Heart left ventricle (tissue), 16 donors: Measurements from ENCODE around the gene BTBD6. TPM values are rescaled to one million over a fixed set of nuclear protein-coding genes. Genes with fewer than 3 reads are reported as not detected.

Experiments used
- ATAC-seq, 4 donors: fragments of 200-7000 bp; cut with Tn5 transposase; one replicate each; pipeline ENCODE4 v1.9.1; 2020 to 2022; ENCODE audit warnings: moderate library complexity in 4 of 4, mild to moderate bottlenecking in 3 of 4, moderate number of reproducible peaks in 1 of 4
- DNase-seq, 5 donors: peaks; one replicate each; pipeline ENCODE4 v3.0.0-alpha.2; 2020
- H3K27ac ChIP-seq, 12 donors: fragments of 200-600 bp; sonication (generic) in 4 of 12; one replicate each; pipeline versions ENCODE4 v1.5.0 to v1.8.0; 2016 to 2022; ENCODE audit warnings: mild to moderate bottlenecking in 2 of 12
- H3K27me3 ChIP-seq, 9 donors: fragments of 200-600 bp; sonication (generic) in 2 of 9; one replicate each; pipeline versions ENCODE4 v1.5.1 to v1.8.0; 2016 to 2022; ENCODE audit warnings: mild to moderate bottlenecking in 3 of 9
- H3K36me3 ChIP-seq, 9 donors: fragments of 200-600 bp; sonication (generic) in 2 of 9; one replicate each; pipeline versions ENCODE4 v1.5.0 to v1.8.0; 2018 to 2022; ENCODE audit warnings: mild to moderate bottlenecking in 2 of 9
- H3K4me1 ChIP-seq, 12 donors: fragments of 200-600 bp; sonication (generic) in 4 of 12; one replicate each; pipeline versions ENCODE4 v1.5.0 to v1.8.0; 2016 to 2022; ENCODE audit warnings: mild to moderate bottlenecking in 3 of 12
- H3K4me3 ChIP-seq, 12 donors: fragments of 200-600 bp; sonication (generic) in 4 of 12; one replicate each; pipeline versions ENCODE4 v1.5.0 to v1.8.0; 2017 to 2022; ENCODE audit warnings: mild to moderate bottlenecking in 9 of 12, moderate library complexity in 4 of 12
- H3K9me3 ChIP-seq, 12 donors: fragments of 200-600 bp; sonication (generic) in 4 of 12; one replicate each; pipeline versions ENCODE4 v1.5.0 to v1.8.0; 2016 to 2022; ENCODE audit warnings: mild to moderate bottlenecking in 1 of 12
- CTCF ChIP-seq, 12 donors: fragments of 200-600 bp; sonication (generic) in 4 of 12; IDR thresholded peaks; one replicate each; pipeline versions ENCODE4 v1.5.0 to v1.8.0; 2018 to 2022; ENCODE audit warnings: antibody characterized with exemption in 12 of 12, mild to moderate bottlenecking in 5 of 12
- POLR2A ChIP-seq, 2 donors: fragments of 450-650 bp; IDR thresholded peaks; one replicate each; pipeline ENCODE4 v1.6.1; 2017; ENCODE audit warnings: antibody characterized with exemption in 2 of 2, mild to moderate bottlenecking in 2 of 2, moderate library complexity in 2 of 2
- WGBS, 4 donors: extraction: QIAGEN DNeasy Blood & Tissue Kit in 2 of 4; methylation state at CpG; one replicate each; pipeline versions ENCODE4 v1.1.5 to v1.1.7; 2013 to 2018; 5-methylcytosine and 5-hydroxymethylcytosine counted together
- intact Hi-C, 10 donors: fragments of 100-400 bp; cut with DNase I; formaldehyde crosslinking; loops; one replicate each; pipeline versions ENCODE4 v1.11.1 to v1.14.2; 2022
- polyA plus RNA-seq, 2 donors: library from polyadenylated mRNA; stranded (reverse); fragments of 200-250 nt; gene quantifications; one replicate each; pipeline ENCODE4 v1.2.3, GENCODE V29; 2013
- total RNA-seq, 9 donors: library from RNA; depleted of rRNA in 2 of 9; stranded (reverse); fragments of >200 nt in 2 of 9; fragmentation: NEBNext Ultra II Directional in 3 of 9; extraction: Animal tissue kit (Norgen Biotek cat#: 25700) in 3 of 9; gene quantifications; one replicate each; pipeline versions ENCODE4 v1.1.0 to v1.2.4, GENCODE V29; 2016 to 2023
- donor health status: ischemic (EF 13 %, LVEDD 7.1; RV severe dilation, severe dysfunction).
- donor health status: healthy with polysubstance abuse.
- donor health status: DM: no; HTN: yes; CAD: no.
- donor health status: DM: no; HTN: no; CAD: no.
- donor health status: ischemic (EF 25% LVEDD 6.9; RV normal size, moderate dysfunction).
- donor health status: ischemic (EF 25% LVEDD 5.7; RV mildly dilated, moderate dysfunction).
- donor health status: healthy.
- donor health status: DM: yes; HTN: yes; CAD: no.
- donor health status: ischemic (EF 35%, LVEDD 5.7; RV mildly dilated, moderate dysfunction).
- donor health status: nonischemic (EF 11% LVEDD 7.7; RV severe dilation, severe dysfunction).
- donor health status: DM: yes; HTN: yes; CAD: no.
- donor health status: PGD.
- donor health status: ischemic (EF 29% LVEDD 5.4; RV normal size, mild dysfunction).
- donor health status: nonischemic (EF 23%, LVEDD 6.1; RV moderate dilation, normal function).

The BTBD6 gene
- total and polyA plus RNA-seq, 11 donors: 28.8 to 56.3 (median 36.9) TPM

GRCh38 chr14:105257464-105257863 is 9.1 kb downstream of the BTBD6 start:
- H3K27me3 ChIP-seq: no peaks in the 10 kb centered on the region
- WGBS, 4 donors: 89 to 94% (median 92%) methylated on average over 15 of the region's 15 CpGs
- DNase-seq (no peak), ATAC-seq (no peak)
- H3K36me3 ChIP-seq: peaks cover 0 to 32% (median 5%) of the 10 kb centered on the region in 9 donors
- H3K9me3 ChIP-seq: no peaks in the 10 kb centered on the region
- H3K27ac ChIP-seq: no peak overlapping the region
- no peak for TF ChIP-seq CTCF (IDR thresholded peaks at IDR 0.05)
- TF ChIP-seq POLR2A (IDR thresholded peaks at IDR 0.05): no peak
- peaks cover 0 to 26% (median 12%) of the 10 kb centered on the region in 12 donors for H3K4me1 ChIP-seq
- no peak overlapping the region for H3K4me3 ChIP-seq
- intact Hi-C loops: loop anchor here in 2 of 10 donors (10.0 kb wide), 1 partner anchor 53 kb away; no protein-coding TSS in a partner anchor

GRCh38 chr14:105258846-105259245 is 10.5 kb downstream of the BTBD6 start:
- DNase-seq (no peak), ATAC-seq (no peak)
- H3K4me3 ChIP-seq: no peak overlapping the region
- no peaks in the 10 kb centered on the region for H3K9me3 ChIP-seq
- H3K36me3 ChIP-seq: peaks cover 0 to 30% (median 0%) of the 10 kb centered on the region in 9 donors
- no peak for TF ChIP-seq POLR2A (IDR thresholded peaks at IDR 0.05)
- TF ChIP-seq CTCF (IDR thresholded peaks at IDR 0.05): no peak
- H3K4me1 ChIP-seq: peaks cover 0 to 27% (median 12%) of the 10 kb centered on the region in 12 donors
- WGBS, 4 donors: 92 to 97% (median 95%) methylated on average over 7 of the region's 7 CpGs
- H3K27me3 ChIP-seq: no peaks in the 10 kb centered on the region
- H3K27ac ChIP-seq: no peak overlapping the region
- intact Hi-C loops: loop anchor here in 2 of 10 donors (10.0 kb wide), 1 partner anchor 54 kb away; no protein-coding TSS in a partner anchor

GRCh38 chr14:105260959-105261358 is 12.6 kb downstream of the BTBD6 start:
- ATAC-seq (peak in 3 of 4 donors; percentile 25 to 43 (median 30)), DNase-seq (no peak)
- Histone ChIP-seq H3K27me3 (no peaks in the 10 kb centered on the region), H3K36me3 (peaks cover 0 to 37% (median 8%) of the 10 kb centered on the region in 9 donors), H3K9me3 (no peaks in the 10 kb centered on the region), H3K27ac (no peak overlapping the region), H3K4me1 (peaks cover 0 to 16% (median 3%) of the 10 kb centered on the region in 12 donors), H3K4me3 (no peak overlapping the region)
- WGBS, 4 donors: 66 to 81% (median 78%) methylated on average over 4 to 12 of the region's 12 CpGs
- intact Hi-C loops: loop anchor here in 3 of 10 donors (5.0 to 10.0 kb wide), 2 partner anchors 59 to 84 kb away; no protein-coding TSS in a partner anchor
- TF ChIP-seq CTCF (IDR thresholded peaks at IDR 0.05) (no peak), POLR2A (IDR thresholded peaks at IDR 0.05) (no peak)

- Histone ChIP-seq H3K27me3 (no peaks in the 10 kb centered on the region), H3K4me3 (no peak overlapping the region), H3K4me1 (peaks cover 0 to 14% (median 3%) of the 10 kb centered on the region in 12 donors), H3K27ac (no peak overlapping the region), H3K36me3 (peaks cover 0 to 32% (median 12%) of the 10 kb centered on the region in 9 donors), H3K9me3 (no peaks in the 10 kb centered on the region)
- peak in 2 of 5 donors; percentile 59 to 75 for DNase-seq
- peak; percentile 57 to 88 (median 82) for ATAC-seq
- intact Hi-C loops: loop anchor here in 3 of 10 donors (5.0 to 10.0 kb wide), 2 partner anchors 59 to 83 kb away; no protein-coding TSS in a partner anchor
- 66 to 81% (median 76%) methylated on average over 7 to 20 of the region's 20 CpGs for WGBS, 4 donors
- TF ChIP-seq POLR2A (IDR thresholded peaks at IDR 0.05) (no peak), CTCF (IDR thresholded peaks at IDR 0.05) (no peak)
These were observed 13.4 kb downstream of the BTBD6 start for GRCh38 chr14:105261781-105262180.
